Fibroblast of villous mesenchyme (primary cell): Measurements from ENCODE around the gene FZD1. TPM values are rescaled to one million over a fixed set of nuclear protein-coding genes. Genes with fewer than 3 reads are reported as not detected.

Experiments
- DNase-seq: peaks from one replicate; pipeline ENCODE4 v3.0.0-alpha.2; 2010; ENCODE audit warnings: low read depth
- H3K4me3 ChIP-seq: 2 replicates; pipeline ENCODE4 v1.5.1; 2011; ENCODE audit warnings: low read depth, mild to moderate bottlenecking, low read length
- total RNA-seq: library from RNA; depleted of rRNA; stranded (reverse); fragments of >200 nt; gene quantifications from 2 replicates; pipeline ENCODE4 v1.2.3, GENCODE V29; 2012
- TF ChIP-seq, protein P1 (sequence below): IDR thresholded peaks from 2 replicates; pipeline ENCODE4 v1.5.1; 2012; ENCODE audit warnings: low read depth, mild to moderate bottlenecking, low read length; ENCODE audit not compliant: insufficient read depth

The FZD1 gene
- total RNA-seq, 1 donor: 5.2 TPM

- H3K4me3 ChIP-seq: peak overlapping the region; percentile 76
- TF ChIP-seq, protein P1, sequence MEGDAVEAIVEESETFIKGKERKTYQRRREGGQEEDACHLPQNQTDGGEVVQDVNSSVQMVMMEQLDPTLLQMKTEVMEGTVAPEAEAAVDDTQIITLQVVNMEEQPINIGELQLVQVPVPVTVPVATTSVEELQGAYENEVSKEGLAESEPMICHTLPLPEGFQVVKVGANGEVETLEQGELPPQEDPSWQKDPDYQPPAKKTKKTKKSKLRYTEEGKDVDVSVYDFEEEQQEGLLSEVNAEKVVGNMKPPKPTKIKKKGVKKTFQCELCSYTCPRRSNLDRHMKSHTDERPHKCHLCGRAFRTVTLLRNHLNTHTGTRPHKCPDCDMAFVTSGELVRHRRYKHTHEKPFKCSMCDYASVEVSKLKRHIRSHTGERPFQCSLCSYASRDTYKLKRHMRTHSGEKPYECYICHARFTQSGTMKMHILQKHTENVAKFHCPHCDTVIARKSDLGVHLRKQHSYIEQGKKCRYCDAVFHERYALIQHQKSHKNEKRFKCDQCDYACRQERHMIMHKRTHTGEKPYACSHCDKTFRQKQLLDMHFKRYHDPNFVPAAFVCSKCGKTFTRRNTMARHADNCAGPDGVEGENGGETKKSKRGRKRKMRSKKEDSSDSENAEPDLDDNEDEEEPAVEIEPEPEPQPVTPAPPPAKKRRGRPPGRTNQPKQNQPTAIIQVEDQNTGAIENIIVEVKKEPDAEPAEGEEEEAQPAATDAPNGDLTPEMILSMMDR: no peak
- DNase-seq: no peak
Observed at GRCh38 chr7:91267171-91267955, 3.1 kb downstream of the FZD1 start.

DNA sequence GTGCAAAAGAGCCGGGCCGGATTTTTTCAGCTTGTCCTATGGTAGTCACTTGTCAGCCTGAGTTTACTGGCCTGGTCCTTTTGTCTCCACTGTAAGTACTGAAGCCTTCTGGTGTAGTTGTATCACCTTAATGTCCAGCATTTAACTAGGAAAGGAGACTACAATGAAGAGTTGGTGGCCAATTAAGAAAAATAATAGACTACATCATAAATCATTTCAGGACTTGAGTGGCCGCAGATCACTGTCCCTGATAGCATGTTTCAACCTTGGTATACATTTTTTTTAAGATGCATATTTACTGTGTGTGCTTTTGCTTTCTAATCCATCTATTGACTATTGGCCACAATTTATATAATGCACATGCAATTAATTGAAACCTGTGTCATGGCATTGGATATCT lies 6.1 kb downstream of the FZD1 start:
- DNase-seq: no peak
- TF ChIP-seq, protein P1: no peak
- no peak overlapping the region for H3K4me3 ChIP-seq

GRCh38 chr7:91276909-91277308 lies 12.7 kb downstream of the FZD1 start:
- TF ChIP-seq, protein P1: no peak
- H3K4me3 ChIP-seq: no peak overlapping the region
- no peak for DNase-seq

DNA sequence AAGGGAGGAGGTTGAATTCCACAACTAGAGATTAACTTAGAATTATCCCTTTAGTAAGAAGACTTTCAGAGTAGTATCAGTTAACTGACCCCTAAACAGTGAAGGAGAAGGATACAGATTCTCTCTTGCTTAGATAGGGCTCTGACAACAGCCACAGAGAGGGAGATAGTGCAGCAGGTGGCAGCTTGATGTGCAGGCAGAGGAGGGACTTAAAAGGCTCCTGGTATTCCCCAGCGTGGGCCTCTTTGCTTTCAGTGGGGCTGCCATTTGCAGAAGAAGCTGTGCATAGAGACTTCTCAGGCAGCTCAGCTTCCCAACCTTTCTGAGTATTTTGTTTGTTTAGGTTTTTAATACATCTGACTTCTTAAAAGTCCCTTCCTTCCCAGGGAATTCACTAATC lies 16.0 kb downstream of the FZD1 start:
- no peak overlapping the region for H3K4me3 ChIP-seq
- TF ChIP-seq, protein P1: no peak
- DNase-seq: no peak

GRCh38 chr7:91280604-91281003 lies 16.4 kb downstream of the FZD1 start:
- DNase-seq: no peak
- TF ChIP-seq, protein P1: no peak
- no peak overlapping the region for H3K4me3 ChIP-seq

- no peak for DNase-seq
- no peak overlapping the region for H3K4me3 ChIP-seq
- TF ChIP-seq, protein P1: no peak
Observed at GRCh38 chr7:91285696-91286355, 21.6 kb downstream of the FZD1 start.
